ES-I3 (cell line): ENCODE results near the gene VPS50.

Source experiments
- H3K36me3 ChIP-seq: 2 replicates; pipeline ENCODE4 v1.6.1; 2013; ENCODE audit warnings: mild to moderate bottlenecking, low read length, control low read depth, moderate library complexity; ENCODE audit not compliant: insufficient read depth
- H3K4me1 ChIP-seq: 2 replicates; pipeline ENCODE4 v1.6.1; 2013; ENCODE audit warnings: mild to moderate bottlenecking, control low read depth, low read length; ENCODE audit not compliant: insufficient read depth
- H3K9ac ChIP-seq: 2 replicates; pipeline ENCODE4 v1.6.1; 2013; ENCODE audit warnings: low read depth, mild to moderate bottlenecking, low read length, moderate library complexity
- H3K9me3 ChIP-seq: 2 replicates; pipeline ENCODE4 v1.6.1; 2013; ENCODE audit warnings: mild to moderate bottlenecking, low read length, moderate library complexity; ENCODE audit not compliant: control insufficient read depth, insufficient read depth

VPS50 gene

DNA sequence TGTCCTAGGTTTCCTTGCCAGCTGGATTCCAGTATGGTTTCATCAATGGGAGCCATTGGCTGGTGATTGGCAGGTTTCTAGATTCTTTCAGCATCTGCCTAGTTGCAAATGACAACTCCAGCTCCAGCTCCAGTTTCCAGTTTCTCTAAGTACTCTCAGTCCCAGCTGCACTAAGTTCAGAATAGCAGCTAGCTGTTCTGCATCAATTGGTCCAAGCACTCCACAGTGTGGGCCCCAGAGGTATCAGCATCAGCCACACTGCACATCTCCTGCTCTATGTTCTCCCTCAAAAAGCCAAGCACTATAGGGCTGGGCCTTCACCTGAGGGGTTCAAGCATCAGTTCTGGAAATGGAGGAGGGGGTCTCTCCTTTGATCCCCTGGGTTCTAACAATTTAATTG is 143.4 kb downstream of the VPS50 start:
- no peaks in the 10 kb centered on the region for H3K4me1 ChIP-seq
- H3K9me3 ChIP-seq, result no peaks in the 10 kb centered on the region
- no peak overlapping the region for H3K9ac ChIP-seq

DNA sequence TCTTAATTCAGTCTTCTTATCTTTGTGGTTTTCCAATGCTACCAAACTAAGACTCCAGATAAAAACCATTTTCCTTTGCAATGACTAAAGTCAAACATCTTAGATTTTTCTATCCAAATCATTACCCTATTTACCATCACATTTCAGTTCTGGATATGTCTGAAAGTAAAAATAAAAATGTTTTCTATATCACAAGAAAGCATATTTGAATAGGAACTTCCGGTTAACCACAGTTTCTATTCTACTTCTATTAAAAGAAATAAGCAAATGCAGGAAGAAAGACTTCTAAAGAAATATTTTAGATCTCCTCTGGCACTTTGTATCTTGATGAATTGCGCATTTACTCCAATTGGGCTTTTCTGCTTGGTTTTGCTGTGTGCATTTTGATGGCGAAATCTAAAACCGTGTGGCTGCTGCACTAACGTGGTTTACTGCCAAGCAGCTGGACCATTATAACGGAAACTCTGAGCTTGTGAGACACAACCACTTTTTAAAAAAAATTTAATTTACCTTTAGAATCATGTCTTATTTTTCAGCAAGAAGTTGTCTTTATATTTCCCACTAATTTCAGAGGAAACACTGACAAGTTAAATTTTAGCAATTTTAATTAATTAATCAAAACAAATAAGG is 146.1 kb downstream of the VPS50 start:
- Histone ChIP-seq H3K4me1 (no peaks in the 10 kb centered on the region), H3K9ac (no peak overlapping the region), H3K9me3 (no peaks in the 10 kb centered on the region), H3K36me3 (no peaks in the 10 kb centered on the region)

More for the DNA sequence above, 143.4 kb downstream of the VPS50 start:
- no peaks in the 10 kb centered on the region for H3K36me3 ChIP-seq

DNA sequence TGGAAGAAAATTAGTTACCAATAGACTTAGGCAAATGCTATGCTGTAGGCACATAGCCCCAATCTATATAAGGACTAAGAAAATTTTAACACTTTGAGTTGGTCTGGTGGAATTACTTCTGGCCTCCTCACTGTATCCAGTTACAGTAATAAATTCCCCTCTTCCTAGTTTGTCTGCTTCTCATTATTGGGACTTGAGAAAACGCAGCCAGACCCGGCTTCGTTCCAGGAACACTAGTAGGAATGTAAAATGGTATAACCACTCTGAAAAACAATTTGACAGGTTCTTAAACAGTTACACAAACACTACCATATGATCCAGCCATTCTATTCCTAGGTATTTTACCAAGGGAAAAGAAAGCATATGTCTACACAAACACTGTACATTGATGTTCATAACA is 150.2 kb downstream of the VPS50 start:
- Histone ChIP-seq H3K36me3 (no peaks in the 10 kb centered on the region), H3K4me1 (no peaks in the 10 kb centered on the region), H3K9ac (no peak overlapping the region), H3K9me3 (no peaks in the 10 kb centered on the region)

DNA sequence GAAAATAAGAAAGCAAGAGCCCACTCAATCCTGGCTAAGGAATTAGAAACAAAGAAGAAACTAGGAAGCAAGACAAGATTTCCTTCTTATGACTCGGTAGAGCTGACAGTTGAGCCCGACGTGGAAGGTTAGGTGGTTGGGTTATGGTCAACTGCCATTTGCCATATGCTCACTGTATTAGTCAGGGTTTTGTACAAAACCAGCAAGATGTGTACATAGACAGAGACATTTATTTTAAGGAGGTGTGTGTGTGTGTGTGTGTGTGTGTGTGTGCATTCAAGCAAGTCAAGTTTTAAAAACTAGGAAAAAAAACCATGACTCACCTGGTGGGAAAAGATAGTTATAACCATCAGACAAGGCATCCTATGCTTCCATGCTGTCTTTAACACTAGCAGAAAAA is 158.5 kb downstream of the VPS50 start:
- H3K36me3 ChIP-seq, result no peaks in the 10 kb centered on the region
- peaks cover 25% of the 10 kb centered on the region; the same call in 1 of the 2 replicates for H3K4me1 ChIP-seq
- H3K9ac ChIP-seq, result no peak overlapping the region
- no peaks in the 10 kb centered on the region for H3K9me3 ChIP-seq

DNA sequence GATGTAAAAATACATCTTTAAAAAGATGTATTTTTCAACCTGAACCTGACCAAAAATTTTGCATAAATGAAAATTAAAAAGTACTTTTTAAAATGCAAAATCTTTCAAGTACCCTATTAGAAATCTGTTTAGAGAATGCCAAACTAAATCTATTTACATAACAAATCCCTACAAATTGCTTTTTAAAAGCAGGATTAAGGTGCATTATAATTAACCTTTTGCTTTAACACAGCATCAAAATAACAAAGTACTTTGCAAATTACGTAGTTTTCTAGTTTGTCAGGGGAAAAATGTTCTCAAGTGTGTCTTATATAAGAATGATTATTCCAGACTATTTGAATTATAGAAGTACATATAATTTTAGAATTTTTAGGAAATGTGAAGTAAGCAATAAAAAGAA is 160.8 kb downstream of the VPS50 start:
- H3K4me1 ChIP-seq, result peaks cover 25% of the 10 kb centered on the region; the same call in 1 of the 2 replicates
- H3K9me3 ChIP-seq, result no peaks in the 10 kb centered on the region
- no peak overlapping the region for H3K9ac ChIP-seq
- H3K36me3 ChIP-seq, result no peaks in the 10 kb centered on the region

DNA sequence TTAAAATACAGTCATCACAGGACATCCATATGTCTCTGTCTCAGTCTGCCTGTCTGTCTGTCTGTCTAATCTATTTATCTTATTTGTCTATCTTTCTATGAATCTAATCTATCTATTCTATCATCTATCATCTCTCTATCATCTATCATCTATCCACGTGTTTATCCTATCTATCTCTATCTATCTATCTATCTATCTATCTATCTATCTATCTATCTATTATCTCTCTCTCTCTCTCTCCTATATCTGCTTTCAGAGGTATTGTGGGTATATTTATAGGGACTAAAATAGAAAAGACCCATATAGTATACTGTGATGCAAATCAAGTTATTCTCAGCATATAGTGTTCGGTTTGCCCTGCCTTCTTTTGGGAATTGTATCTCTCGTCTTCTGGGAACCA is 167.5 kb downstream of the VPS50 start:
- no peak overlapping the region for H3K9ac ChIP-seq
- H3K36me3 ChIP-seq, result no peaks in the 10 kb centered on the region
- peaks cover 13% of the 10 kb centered on the region; the same call in 1 of the 2 replicates for H3K4me1 ChIP-seq
- no peaks in the 10 kb centered on the region for H3K9me3 ChIP-seq

DNA sequence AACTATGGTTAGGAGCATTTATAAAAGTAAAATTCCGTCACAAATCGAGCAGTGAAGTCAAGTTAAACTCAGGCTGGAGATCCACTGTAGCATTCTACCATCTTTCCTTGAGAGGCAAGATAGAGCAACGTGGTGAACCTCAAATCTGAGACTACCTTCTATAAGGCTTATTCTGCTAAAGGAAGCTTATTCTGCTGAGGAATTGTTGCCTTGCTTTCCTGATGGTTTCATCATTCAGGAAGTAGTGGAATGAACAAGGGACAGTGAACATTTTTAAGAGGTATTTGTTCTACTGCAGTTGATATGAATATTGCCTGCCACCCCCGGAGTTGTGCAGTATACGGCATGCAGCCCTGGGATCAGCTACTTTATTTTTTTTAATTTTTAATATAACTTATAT is 170.8 kb downstream of the VPS50 start:
- Histone ChIP-seq H3K4me1 (peaks cover 9% of the 10 kb centered on the region; the same call in 1 of the 2 replicates), H3K36me3 (no peaks in the 10 kb centered on the region), H3K9ac (no peak overlapping the region), H3K9me3 (peaks cover 6% of the 10 kb centered on the region)

DNA sequence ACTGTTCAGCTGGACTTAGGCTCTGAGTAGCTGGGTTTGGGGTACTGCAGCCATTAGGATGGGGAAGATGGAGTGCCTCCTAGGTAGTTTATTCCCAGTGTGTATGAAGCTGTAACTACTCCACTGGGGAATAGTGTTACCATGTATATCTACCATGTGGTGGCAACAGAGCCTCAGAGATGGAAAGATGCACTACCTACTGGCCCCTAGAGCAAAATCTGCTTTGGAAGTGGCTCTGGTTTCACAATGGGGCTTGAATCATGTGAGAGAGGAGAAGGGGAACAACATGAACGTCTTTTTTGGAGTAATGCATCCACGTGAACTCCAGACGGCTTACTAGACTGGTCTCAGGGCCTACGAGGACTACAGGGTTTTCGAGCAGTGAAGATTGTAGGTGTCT is 175.1 kb downstream of the VPS50 start:
- H3K4me1 ChIP-seq, result no peaks in the 10 kb centered on the region
- H3K9ac ChIP-seq, result no peak overlapping the region
- H3K36me3 ChIP-seq, result no peaks in the 10 kb centered on the region
- peaks cover 6% of the 10 kb centered on the region for H3K9me3 ChIP-seq

DNA sequence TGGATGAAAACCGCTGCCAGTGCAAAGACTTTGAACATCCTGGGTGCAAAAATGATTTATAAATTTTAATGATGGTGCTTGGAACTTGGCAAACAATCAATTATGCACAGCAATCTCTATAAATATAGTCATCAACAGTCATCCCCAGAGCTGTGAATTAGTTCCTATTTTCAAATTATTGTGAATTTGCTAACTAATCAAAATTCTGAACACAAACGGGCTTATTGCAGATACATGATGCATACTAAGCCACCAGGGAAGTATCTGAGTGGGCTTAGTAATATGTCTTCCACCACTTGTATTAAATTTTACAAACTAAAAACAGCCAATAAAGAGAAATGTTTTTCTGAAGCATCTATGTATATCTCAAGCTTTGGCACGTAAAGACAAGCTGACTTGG is 177.2 kb downstream of the VPS50 start:
- H3K9ac ChIP-seq, result no peak overlapping the region

More for the DNA sequence above, 177.2 kb downstream of the VPS50 start:
- Histone ChIP-seq H3K4me1 (0 out of 2 replicates have a peak, but pooled peaks cover 3% of the 10 kb centered on the region), H3K9me3 (peaks cover 6% of the 10 kb centered on the region), H3K36me3 (no peaks in the 10 kb centered on the region)
